IMR-90 (cell line): Measurements from ENCODE around the gene TMC7.

Experiments used
- MAFK ChIP-seq: IDR thresholded peaks from 2 replicates; pipeline ENCODE4 v1.6.1; 2012; ENCODE audit warnings: low read depth, low read length, improper control_type of control experiment
- RAD21 ChIP-seq: IDR thresholded peaks from 2 replicates; pipeline ENCODE4 v1.6.1; 2012; ENCODE audit warnings: low read length, improper control_type of control experiment
- RCOR1 ChIP-seq: IDR thresholded peaks from 2 replicates; pipeline ENCODE4 v1.6.1; 2012; ENCODE audit warnings: mild to moderate bottlenecking, low read length, improper control_type of control experiment; ENCODE audit not compliant: insufficient replicate concordance
- TF ChIP-seq, protein P1 (sequence below): fragments of 150-350 bp; IDR thresholded peaks from 2 replicates; pipeline ENCODE4 v1.6.1; 2016; ENCODE audit warnings: low read depth, mild to moderate bottlenecking, low read length, moderate library complexity, borderline replicate concordance
- TF ChIP-seq, protein P2 (sequence below): conservative IDR thresholded peaks from 2 replicates; pipeline ENCODE4 v1.5.1; 2012; ENCODE audit warnings: mild to moderate bottlenecking, low read depth, low read length, improper control_type of control experiment

DNA sequence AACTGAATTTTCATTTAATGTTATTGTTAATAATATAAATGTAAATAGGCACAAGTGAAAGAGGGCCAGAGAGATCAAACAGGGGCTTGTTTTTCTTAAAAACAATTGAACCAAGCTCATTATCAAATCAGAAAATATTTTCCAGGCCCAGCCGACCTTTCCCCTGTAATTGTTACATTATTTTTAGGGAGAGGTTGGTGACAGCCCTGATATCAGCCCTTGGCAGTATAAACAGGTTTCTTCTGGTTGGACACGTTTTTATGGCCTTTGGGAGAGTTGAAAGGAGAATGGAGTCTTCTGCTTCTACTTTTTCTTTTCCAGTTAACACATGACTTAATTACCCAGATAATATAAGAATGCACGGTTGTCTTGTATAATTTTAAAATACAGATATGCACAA is 43.7 kb downstream of the TMC7 start:
- TF ChIP-seq, protein P1, sequence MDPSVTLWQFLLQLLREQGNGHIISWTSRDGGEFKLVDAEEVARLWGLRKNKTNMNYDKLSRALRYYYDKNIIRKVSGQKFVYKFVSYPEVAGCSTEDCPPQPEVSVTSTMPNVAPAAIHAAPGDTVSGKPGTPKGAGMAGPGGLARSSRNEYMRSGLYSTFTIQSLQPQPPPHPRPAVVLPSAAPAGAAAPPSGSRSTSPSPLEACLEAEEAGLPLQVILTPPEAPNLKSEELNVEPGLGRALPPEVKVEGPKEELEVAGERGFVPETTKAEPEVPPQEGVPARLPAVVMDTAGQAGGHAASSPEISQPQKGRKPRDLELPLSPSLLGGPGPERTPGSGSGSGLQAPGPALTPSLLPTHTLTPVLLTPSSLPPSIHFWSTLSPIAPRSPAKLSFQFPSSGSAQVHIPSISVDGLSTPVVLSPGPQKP, result no peak
- TF ChIP-seq, protein P2, sequence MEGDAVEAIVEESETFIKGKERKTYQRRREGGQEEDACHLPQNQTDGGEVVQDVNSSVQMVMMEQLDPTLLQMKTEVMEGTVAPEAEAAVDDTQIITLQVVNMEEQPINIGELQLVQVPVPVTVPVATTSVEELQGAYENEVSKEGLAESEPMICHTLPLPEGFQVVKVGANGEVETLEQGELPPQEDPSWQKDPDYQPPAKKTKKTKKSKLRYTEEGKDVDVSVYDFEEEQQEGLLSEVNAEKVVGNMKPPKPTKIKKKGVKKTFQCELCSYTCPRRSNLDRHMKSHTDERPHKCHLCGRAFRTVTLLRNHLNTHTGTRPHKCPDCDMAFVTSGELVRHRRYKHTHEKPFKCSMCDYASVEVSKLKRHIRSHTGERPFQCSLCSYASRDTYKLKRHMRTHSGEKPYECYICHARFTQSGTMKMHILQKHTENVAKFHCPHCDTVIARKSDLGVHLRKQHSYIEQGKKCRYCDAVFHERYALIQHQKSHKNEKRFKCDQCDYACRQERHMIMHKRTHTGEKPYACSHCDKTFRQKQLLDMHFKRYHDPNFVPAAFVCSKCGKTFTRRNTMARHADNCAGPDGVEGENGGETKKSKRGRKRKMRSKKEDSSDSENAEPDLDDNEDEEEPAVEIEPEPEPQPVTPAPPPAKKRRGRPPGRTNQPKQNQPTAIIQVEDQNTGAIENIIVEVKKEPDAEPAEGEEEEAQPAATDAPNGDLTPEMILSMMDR, result no peak
- TF ChIP-seq RAD21 (no peak), MAFK (no peak), RCOR1 (no peak)
